Suprapubic skin (tissue), 3 donors: ENCODE results near the gene DDX1.

Source experiments
- POLR2AphosphoS5 ChIP-seq, 3 donors: sonication (generic); formaldehyde crosslinking; IDR thresholded peaks; one replicate each; pipeline ENCODE4 v1.6.1; 2017; ENCODE audit warnings: antibody characterized with exemption in 3 of 3
- TF ChIP-seq, protein P1 (sequence below), 2 donors: fragments of 200-600 bp in 1 of 2; fragments of 450-650 bp in 1 of 2; sonication (generic) in 1 of 2; IDR thresholded peaks; one replicate each; pipeline ENCODE4 v1.5.1; 2016 to 2019; ENCODE audit warnings: antibody characterized with exemption in 2 of 2, mild to moderate bottlenecking in 1 of 2, moderate library complexity in 1 of 2

GRCh38 chr2:15591373-15591691 lies 336 bp upstream of the DDX1 start:
- TF ChIP-seq, protein P1, sequence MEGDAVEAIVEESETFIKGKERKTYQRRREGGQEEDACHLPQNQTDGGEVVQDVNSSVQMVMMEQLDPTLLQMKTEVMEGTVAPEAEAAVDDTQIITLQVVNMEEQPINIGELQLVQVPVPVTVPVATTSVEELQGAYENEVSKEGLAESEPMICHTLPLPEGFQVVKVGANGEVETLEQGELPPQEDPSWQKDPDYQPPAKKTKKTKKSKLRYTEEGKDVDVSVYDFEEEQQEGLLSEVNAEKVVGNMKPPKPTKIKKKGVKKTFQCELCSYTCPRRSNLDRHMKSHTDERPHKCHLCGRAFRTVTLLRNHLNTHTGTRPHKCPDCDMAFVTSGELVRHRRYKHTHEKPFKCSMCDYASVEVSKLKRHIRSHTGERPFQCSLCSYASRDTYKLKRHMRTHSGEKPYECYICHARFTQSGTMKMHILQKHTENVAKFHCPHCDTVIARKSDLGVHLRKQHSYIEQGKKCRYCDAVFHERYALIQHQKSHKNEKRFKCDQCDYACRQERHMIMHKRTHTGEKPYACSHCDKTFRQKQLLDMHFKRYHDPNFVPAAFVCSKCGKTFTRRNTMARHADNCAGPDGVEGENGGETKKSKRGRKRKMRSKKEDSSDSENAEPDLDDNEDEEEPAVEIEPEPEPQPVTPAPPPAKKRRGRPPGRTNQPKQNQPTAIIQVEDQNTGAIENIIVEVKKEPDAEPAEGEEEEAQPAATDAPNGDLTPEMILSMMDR (IDR thresholded peaks at IDR 0.05) = no peak
- no peak for TF ChIP-seq POLR2AphosphoS5 (IDR thresholded peaks at IDR 0.05)
